ENCODE measurements around the gene MTG2. TPM values are rescaled to one million over a fixed set of nuclear protein-coding genes. Genes with fewer than 3 reads are reported as not detected.

Gene MTG2
- total and polyA plus RNA-seq, 2 of the 13 experiments (the other 11 are each of a cell fraction or from before 2014, with no cell fraction given) = 20.4 to 37.8 TPM

- no peak overlapping the region for H3K27ac ChIP-seq (ENCODE audit: extremely low read length, insufficient read depth, low read length)
- no peaks in the 10 kb centered on the region for H4K20me1 ChIP-seq (ENCODE audit: insufficient read depth, low read length)
- intact Hi-C loops (cut with micrococcal nuclease; ENCODE audit: unreplicated experiment) = no loop called here
- ChIA-PET POLR2A (no interaction called here), CTCF (ENCODE audit: low intra/inter-chr PET ratio, low total read pairs) (no interaction called here)
- peaks cover 8% of the 10 kb centered on the region for H3K4me1 ChIP-seq (ENCODE audit: insufficient read depth, low read length)
- no peak overlapping the region for H3K4me2 ChIP-seq (ENCODE audit: low read depth, low read length)
- in situ Hi-C loops (cut with HindIII; ENCODE audit: extremely low pct_ligation_motif_present, low pct_unique_long_range_greater_than_20kb) = no loop called here
- H3K9me3 ChIP-seq (ENCODE audit: low read length) = no peaks in the 10 kb centered on the region
- H2AFZ ChIP-seq (ENCODE audit: low read length) = no peak overlapping the region
- BruUV-seq (replicated peaks) = no TSS peak
- H3K4me3 ChIP-seq (replicated peaks in 1 of 3; ENCODE audit: insufficient read depth in 1 of 3, low read depth in 2 of 3, low read length in 3 of 3) = no peak overlapping the region
- H3K79me2 ChIP-seq (ENCODE audit: insufficient read depth, low read length) = peaks cover 13% of the 10 kb centered on the region
- no peaks in the 10 kb centered on the region; a peak in 2 of 5 replicates for H3K27me3 ChIP-seq (ENCODE audit: control insufficient read depth in 1 of 2, insufficient read depth in 2 of 2, low read length in 2 of 2)
- no peak overlapping the region for H3K9ac ChIP-seq (ENCODE audit: insufficient read depth, low read depth, low read length)
- no peak for TF ChIP-seq NFIB (CRISPR knock-in tag; IDR thresholded peaks at IDR 0.05; ENCODE audit: borderline replicate concordance)
- no peak for TF ChIP-seq ZBTB42 (CRISPR knock-in tag; IDR thresholded peaks at IDR 0.05)
- no peak for TF ChIP-seq NFE2L1 (CRISPR knock-in tag; IDR thresholded peaks at IDR 0.05; ENCODE audit: borderline replicate concordance)
- TF ChIP-seq ZNF770 (CRISPR knock-in tag; IDR thresholded peaks at IDR 0.05) = peak; percentile 37; the same call in 1 of the 2 replicates
- peak; percentile 86 for TF ChIP-seq ZNF121 (CRISPR knock-in tag; IDR thresholded peaks at IDR 0.05)
- no peak for TF ChIP-seq ZNF850 (CRISPR knock-in tag; conservative IDR thresholded peaks at IDR 0.05)
- no peak for TF ChIP-seq FOXK2 (IDR thresholded peaks at IDR 0.05)
- TF ChIP-seq YEATS2 (CRISPR knock-in tag; IDR thresholded peaks at IDR 0.05; ENCODE audit: borderline replicate concordance) = no peak
- no peak for TF ChIP-seq ARHGAP35 (CRISPR knock-in tag; IDR thresholded peaks at IDR 0.05; ENCODE audit: borderline replicate concordance)
- TF ChIP-seq GPN1 (CRISPR knock-in tag; IDR thresholded peaks at IDR 0.05; ENCODE audit: borderline replicate concordance) = no peak
- TF ChIP-seq ZNF572 (CRISPR knock-in tag; IDR thresholded peaks at IDR 0.05) = 0 out of 2 replicates have a peak, but pooled peaks have one; percentile 26
- no peak for TF ChIP-seq NCOA2 (CRISPR knock-in tag; IDR thresholded peaks at IDR 0.05)
- TF ChIP-seq POLR2AphosphoS5 (IDR thresholded peaks at IDR 0.05; ENCODE audit: low read depth, low read length) = 0 out of 2 replicates have a peak, but pooled peaks have one; percentile 17
- TF ChIP-seq ZNF768 (CRISPR knock-in tag; IDR thresholded peaks at IDR 0.05) = no peak
- TF ChIP-seq ZNF136 (CRISPR knock-in tag; IDR thresholded peaks at IDR 0.05; ENCODE audit: low read depth) = no peak
- peak; percentile 54 for TF ChIP-seq AGO2 (optimal IDR thresholded peaks at IDR 0.05; ENCODE audit: low read depth, low read length)
- no peak for TF ChIP-seq ELF1 (CRISPR knock-in tag; IDR thresholded peaks at IDR 0.05)
- DNase-seq (ENCODE audit: low spot score) = no peak
- FAIRE-seq = no peak
- no peak for ATAC-seq
- WGBS (ENCODE audit: low lambda C conversion rate) = 88% methylated on average over 19 of the region's 19 CpGs
- peaks cover 26 to 37% of the 10 kb centered on the region in 2 experiments for H3K36me3 ChIP-seq (replicated peaks in 1 of 2; ENCODE audit: control insufficient read depth in 1 of 2, insufficient read depth in 2 of 2, low read length in 2 of 2)
Measured at GRCh38 chr20:62178316-62179161, 4.3 kb upstream of the MTG2 start.

All from HepG2 (cell line).